ENCODE measurements around the gene FAM89A.

GRCh38 chr1:231027136-231027925 is 12.7 kb downstream of the FAM89A start:
- TF ChIP-seq CTCF (IDR thresholded peaks at IDR 0.05) (no peak), POLR2A (IDR thresholded peaks at IDR 0.05) (no peak)
